ENCODE data around the gene CHRD. TPM values are rescaled to one million over a fixed set of nuclear protein-coding genes. Genes with fewer than 3 reads are reported as not detected.

Gene CHRD
- total RNA-seq, 4 donors from 2014 or later, result 0.11 to 10.7 (median 2.8) TPM

DNA sequence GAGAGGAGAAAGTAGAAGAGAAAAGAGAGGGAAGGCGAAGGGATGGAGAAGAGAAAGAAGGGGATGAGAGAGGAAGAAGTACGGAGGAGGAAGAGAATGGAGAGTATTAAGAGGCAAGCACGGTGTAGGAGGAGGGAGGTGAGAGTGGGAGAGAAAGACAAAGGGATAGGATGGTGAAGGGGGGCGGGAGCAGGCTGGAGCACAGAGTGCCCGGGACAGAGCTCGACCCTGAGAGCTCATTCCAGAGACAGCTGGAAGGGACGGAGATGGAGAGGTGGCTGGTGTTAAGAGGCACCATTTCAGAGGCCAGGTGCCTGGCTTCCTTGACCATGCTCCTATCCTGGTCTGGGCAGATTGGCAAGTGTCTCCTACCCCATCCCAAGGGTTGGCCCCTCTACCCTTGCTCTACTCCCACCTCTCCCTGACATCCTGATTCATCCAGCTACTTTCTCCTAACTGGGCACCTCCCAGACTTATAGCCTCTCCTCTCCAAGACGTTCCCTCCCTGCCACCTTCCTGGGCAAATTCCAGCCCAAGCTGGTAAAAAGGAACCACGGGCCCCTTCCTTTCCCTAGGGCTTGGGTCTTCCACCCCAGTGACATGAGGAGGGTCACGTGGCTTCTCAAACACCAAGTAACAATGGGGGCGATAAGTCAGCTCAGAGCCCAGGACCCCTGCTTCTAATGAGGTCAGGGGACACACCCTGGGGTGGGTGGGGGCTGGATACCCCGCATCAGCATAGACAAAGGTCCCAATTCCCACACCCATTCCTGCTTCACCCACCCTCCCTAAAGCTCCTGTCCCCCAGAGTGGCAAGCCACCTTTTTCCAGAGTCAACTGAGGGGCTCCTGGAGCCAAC lies 19.6 kb upstream of the CHRD start:
- peak overlapping the region in 3 of 4 donors; percentile 82 to 94 (median 90) for H3K4me3 ChIP-seq
- WGBS, 2 donors, result 58 to 63% methylated on average over 10 to 11 of the region's 12 CpGs
- no peak for DNase-seq
- H3K27ac ChIP-seq, result no peak overlapping the region
- peaks cover 16 to 42% (median 21%) of the 10 kb centered on the region in 3 donors for H3K4me1 ChIP-seq
- H3K36me3 ChIP-seq, result peaks cover 0 to 40% (median 0%) of the 10 kb centered on the region in 3 donors
- TF ChIP-seq POLR2A (IDR thresholded peaks at IDR 0.05), result no peak
- TF ChIP-seq, protein P1, sequence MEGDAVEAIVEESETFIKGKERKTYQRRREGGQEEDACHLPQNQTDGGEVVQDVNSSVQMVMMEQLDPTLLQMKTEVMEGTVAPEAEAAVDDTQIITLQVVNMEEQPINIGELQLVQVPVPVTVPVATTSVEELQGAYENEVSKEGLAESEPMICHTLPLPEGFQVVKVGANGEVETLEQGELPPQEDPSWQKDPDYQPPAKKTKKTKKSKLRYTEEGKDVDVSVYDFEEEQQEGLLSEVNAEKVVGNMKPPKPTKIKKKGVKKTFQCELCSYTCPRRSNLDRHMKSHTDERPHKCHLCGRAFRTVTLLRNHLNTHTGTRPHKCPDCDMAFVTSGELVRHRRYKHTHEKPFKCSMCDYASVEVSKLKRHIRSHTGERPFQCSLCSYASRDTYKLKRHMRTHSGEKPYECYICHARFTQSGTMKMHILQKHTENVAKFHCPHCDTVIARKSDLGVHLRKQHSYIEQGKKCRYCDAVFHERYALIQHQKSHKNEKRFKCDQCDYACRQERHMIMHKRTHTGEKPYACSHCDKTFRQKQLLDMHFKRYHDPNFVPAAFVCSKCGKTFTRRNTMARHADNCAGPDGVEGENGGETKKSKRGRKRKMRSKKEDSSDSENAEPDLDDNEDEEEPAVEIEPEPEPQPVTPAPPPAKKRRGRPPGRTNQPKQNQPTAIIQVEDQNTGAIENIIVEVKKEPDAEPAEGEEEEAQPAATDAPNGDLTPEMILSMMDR (IDR thresholded peaks at IDR 0.05), result no peak
- no peaks in the 10 kb centered on the region for H3K9me3 ChIP-seq
- intact Hi-C loops (cut with DNase I), result no loop called here
- no peaks in the 10 kb centered on the region for H3K27me3 ChIP-seq

GRCh38 chr3:184360929-184361531 lies 18.8 kb upstream of the CHRD start:
- peaks cover 16 to 42% (median 21%) of the 10 kb centered on the region in 3 donors for H3K4me1 ChIP-seq
- intact Hi-C loops (cut with DNase I), result no loop called here
- peak overlapping the region; percentile 64 to 94 (median 86) for H3K4me3 ChIP-seq
- TF ChIP-seq POLR2A (IDR thresholded peaks at IDR 0.05), result no peak
- TF ChIP-seq, protein P1 (IDR thresholded peaks at IDR 0.05), result no peak
- 11 to 32% methylated on average over 5 to 15 of the region's 24 CpGs for WGBS, 2 donors
- peaks cover 0 to 40% (median 0%) of the 10 kb centered on the region in 3 donors for H3K36me3 ChIP-seq
- peak overlapping the region; percentile 97 to 99 (median 98) for H3K27ac ChIP-seq
- no peak for DNase-seq
- no peaks in the 10 kb centered on the region for H3K27me3 ChIP-seq
- H3K9me3 ChIP-seq, result no peaks in the 10 kb centered on the region

DNA sequence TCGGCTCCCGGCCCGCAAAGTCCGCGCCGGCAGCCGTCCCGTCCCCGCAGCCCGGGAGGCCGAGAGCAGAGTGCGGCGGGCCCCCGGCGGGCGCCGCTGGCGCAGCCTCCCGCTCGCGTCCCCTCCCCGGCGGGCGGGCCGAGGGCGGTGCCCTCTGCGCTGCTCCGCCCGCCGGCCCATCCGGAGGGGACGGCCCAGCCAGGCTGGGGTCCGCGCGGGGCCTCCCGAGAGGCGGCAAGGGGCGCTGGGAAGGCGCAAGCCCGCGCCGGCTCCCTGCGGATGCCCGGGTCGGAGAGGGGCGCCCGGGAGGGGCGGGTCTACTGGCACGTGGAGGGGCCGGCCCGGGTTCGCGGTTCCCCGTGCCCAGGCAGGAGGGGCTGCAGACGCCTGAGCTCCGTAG lies 18.3 kb upstream of the CHRD start, which contains the start of the genes CLCN2 and POLR2H:
Gene CLCN2 (minus strand): TSS at position 74 of the 400 bp plus-strand sequence. CDS start 126 bp downstream, outside the sequence.
Gene POLR2H (plus strand): TSS at position 179 of the 400 bp plus-strand sequence. CDS start 1,783 bp downstream, outside the sequence.
- Histone ChIP-seq H3K9me3 (no peaks in the 10 kb centered on the region), H3K27me3 (no peaks in the 10 kb centered on the region), H3K4me1 (peaks cover 16 to 42% (median 21%) of the 10 kb centered on the region in 3 donors), H3K27ac (peak within 1 kb of the TSS; percentile 97 to 99 (median 98)), H3K36me3 (peaks cover 0 to 40% (median 0%) of the 10 kb centered on the region in 3 donors), H3K4me3 (peak within 1 kb of the TSS; percentile 64 to 94 (median 86))
- TF ChIP-seq, protein P1 (IDR thresholded peaks at IDR 0.05), result no peak
- peak in 2 of 4 donors; percentile 62 to 84 for TF ChIP-seq POLR2A (IDR thresholded peaks at IDR 0.05)
- no CpG with 5 or more reads among the region's 56 CpGs for WGBS, 2 donors
- intact Hi-C loops (cut with DNase I), result no loop called here
- no peak for DNase-seq

- peak overlapping the region; percentile 97 to 99 (median 98) for H3K27ac ChIP-seq
- WGBS, 2 donors, result 0 to 5% methylated on average over 12 to 15 of the region's 38 CpGs
- H3K4me1 ChIP-seq, result peaks cover 16 to 42% (median 21%) of the 10 kb centered on the region in 3 donors
- H3K36me3 ChIP-seq, result peaks cover 0 to 40% (median 0%) of the 10 kb centered on the region in 3 donors
- H3K27me3 ChIP-seq, result no peaks in the 10 kb centered on the region
- DNase-seq, result peak; percentile 15
- no peaks in the 10 kb centered on the region for H3K9me3 ChIP-seq
- TF ChIP-seq POLR2A (IDR thresholded peaks at IDR 0.05), result peak in 2 of 4 donors; percentile 15 to 30
- TF ChIP-seq, protein P1 (IDR thresholded peaks at IDR 0.05), result no peak
- H3K4me3 ChIP-seq, result peak overlapping the region; percentile 64 to 94 (median 86)
- intact Hi-C loops (cut with DNase I), result no loop called here
Observed at GRCh38 chr3:184361932-184362667, 17.8 kb upstream of the CHRD start.

Data from esophagus squamous epithelium (tissue), 5 donors.